Thyroid gland (tissue), 4 donors: ENCODE results near the gene PRKCZ. TPM values are rescaled to one million over a fixed set of nuclear protein-coding genes. Genes with fewer than 3 reads are reported as not detected.

Source experiments
- DNase-seq, 2 donors: peaks; one replicate each; pipeline ENCODE4 v3.0.0-alpha.2; 2019
- H3K27ac ChIP-seq, 3 donors: fragments of 200-600 bp; sonication (generic); 1 replicate in 2 of 3; 2 replicates in 1 of 3; pipeline ENCODE4 v1.5.1; 2016 to 2019; ENCODE audit warnings: mild to moderate bottlenecking in 1 of 3, moderate library complexity in 1 of 3
- H3K27me3 ChIP-seq: fragments of 200-600 bp; sonication (generic); one replicate; pipeline ENCODE4 v1.5.1; 2019
- H3K36me3 ChIP-seq, 2 donors: fragments of 200-600 bp; sonication (generic); one replicate each; pipeline ENCODE4 v1.5.1; 2016 to 2019
- H3K4me1 ChIP-seq, 2 donors: fragments of 200-600 bp; sonication (generic); one replicate each; pipeline ENCODE4 v1.5.1; 2017 to 2019
- H3K4me3 ChIP-seq, 3 donors: fragments of 200-600 bp; sonication (generic); replicated peaks in 1 of 3; 1 replicate in 2 of 3; 2 replicates in 1 of 3; pipeline ENCODE4 v1.5.1; 2016; ENCODE audit warnings: mild to moderate bottlenecking in 1 of 3
- H3K9me3 ChIP-seq: fragments of 200-600 bp; sonication (generic); one replicate; pipeline ENCODE4 v1.5.1; 2017
- CTCF ChIP-seq, 6 experiments: fragments of 200-600 bp in 3 of 6; fragments of 450-650 bp in 3 of 6; sonication (generic) in 3 of 6; IDR thresholded peaks; one replicate each; pipeline ENCODE4 v1.5.1; 2016 to 2019; ENCODE audit warnings: antibody characterized with exemption in 6 of 6, mild to moderate bottlenecking in 2 of 6, inconsistent platforms in 1 of 6, moderate library complexity in 1 of 6
- POLR2A ChIP-seq, 2 donors: fragments of 450-650 bp; IDR thresholded peaks; one replicate each; pipeline ENCODE4 v1.6.1; 2017; ENCODE audit warnings: antibody characterized with exemption in 2 of 2, mild to moderate bottlenecking in 2 of 2, moderate library complexity in 1 of 2
- WGBS, 2 donors: methylation state at CpG; one replicate each; pipeline ENCODE4 v1.1.5; 2017; 5-methylcytosine and 5-hydroxymethylcytosine counted together
- intact Hi-C: fragments of 100-400 bp; cut with DNase I; formaldehyde crosslinking; loops from one replicate; pipeline ENCODE4 v1.15.1; 2023
- total RNA-seq, 4 donors: library from RNA; depleted of rRNA; stranded (reverse); fragments of >200 nt; gene quantifications; one replicate each; pipeline ENCODE4 v1.2.3, GENCODE V29; 2016

PRKCZ gene
- total RNA-seq, 4 donors from 2014 or later = 33.6 to 53.0 (median 44.3) TPM

GRCh38 chr1:2185880-2186855 lies 136.0 kb downstream of the PRKCZ start:
- Histone ChIP-seq H3K27me3 (no peaks in the 10 kb centered on the region), H3K27ac (no peak overlapping the region), H3K36me3 (peaks cover 0 to 15% of the 10 kb centered on the region in 2 donors), H3K9me3 (no peaks in the 10 kb centered on the region), H3K4me3 (no peak overlapping the region), H3K4me1 (peaks cover 14 to 16% of the 10 kb centered on the region in 2 donors)
- WGBS, 2 donors = 90 to 94% methylated on average over 16 to 21 of the region's 38 CpGs
- no peak for DNase-seq
- intact Hi-C loops = no loop called here
- TF ChIP-seq CTCF (IDR thresholded peaks at IDR 0.05) = no peak
- no peak for TF ChIP-seq POLR2A (IDR thresholded peaks at IDR 0.05)

- H3K4me1 ChIP-seq = peaks cover 19 to 23% of the 10 kb centered on the region in 2 donors
- H3K27me3 ChIP-seq = no peaks in the 10 kb centered on the region
- WGBS, 2 donors = 91 to 92% methylated on average over 9 of the region's 9 CpGs
- DNase-seq = no peak
- no peaks in the 10 kb centered on the region for H3K9me3 ChIP-seq
- H3K4me3 ChIP-seq = no peak overlapping the region
- intact Hi-C loops = no loop called here
- H3K36me3 ChIP-seq = peaks cover 0 to 15% of the 10 kb centered on the region in 2 donors
- TF ChIP-seq POLR2A (IDR thresholded peaks at IDR 0.05) (no peak), CTCF (IDR thresholded peaks at IDR 0.05) (no peak)
- H3K27ac ChIP-seq = no peak overlapping the region
These were observed 136.7 kb downstream of the PRKCZ start for GRCh38 chr1:2186901-2187300.

GRCh38 chr1:2187619-2188018 lies 137.4 kb downstream of the PRKCZ start:
- H3K9me3 ChIP-seq = no peaks in the 10 kb centered on the region
- TF ChIP-seq POLR2A (IDR thresholded peaks at IDR 0.05) (no peak), CTCF (IDR thresholded peaks at IDR 0.05) (no peak)
- intact Hi-C loops = no loop called here
- 87 to 88% methylated on average over 10 to 13 of the region's 13 CpGs for WGBS, 2 donors
- no peaks in the 10 kb centered on the region for H3K27me3 ChIP-seq
- peaks cover 0 to 15% of the 10 kb centered on the region in 2 donors for H3K36me3 ChIP-seq
- H3K4me3 ChIP-seq = no peak overlapping the region
- peaks cover 26 to 31% of the 10 kb centered on the region in 2 donors for H3K4me1 ChIP-seq
- no peak for DNase-seq
- no peak overlapping the region for H3K27ac ChIP-seq

- Histone ChIP-seq H3K4me1 (peaks cover 34 to 38% of the 10 kb centered on the region in 2 donors), H3K27me3 (no peaks in the 10 kb centered on the region), H3K9me3 (no peaks in the 10 kb centered on the region), H3K4me3 (no peak overlapping the region), H3K36me3 (peaks cover 0 to 15% of the 10 kb centered on the region in 2 donors), H3K27ac (no peak overlapping the region)
- WGBS, 2 donors = 90 to 98% methylated on average over 5 to 8 of the region's 16 CpGs
- DNase-seq = no peak
- no peak for TF ChIP-seq POLR2A (IDR thresholded peaks at IDR 0.05)
- TF ChIP-seq CTCF (IDR thresholded peaks at IDR 0.05) = no peak
- intact Hi-C loops = no loop called here
These were observed 138.1 kb downstream of the PRKCZ start for GRCh38 chr1:2188336-2188735.
